Liver (tissue), 9 donors: ENCODE results near the gene ARAP3. TPM values are rescaled to one million over a fixed set of nuclear protein-coding genes. Genes with fewer than 3 reads are reported as not detected.

Experiments used
- DNase-seq: peaks from one replicate; pipeline ENCODE4 v3.0.0-alpha.2; 2017; ENCODE audit warnings: low spot score
- H3K27ac ChIP-seq, 2 donors: one replicate each; pipeline ENCODE4 v1.7.0; 2013; ENCODE audit warnings: inconsistent platforms in 2 of 2, low read length in 2 of 2, control low read depth in 1 of 2, low read depth in 1 of 2, mild to moderate bottlenecking in 1 of 2
- H3K27me3 ChIP-seq, 4 donors: one replicate each; pipeline versions ENCODE4 v1.6.1 to v1.7.0; 2013; ENCODE audit warnings: low read length in 3 of 4, inconsistent platforms in 1 of 4, mild to moderate bottlenecking in 1 of 4, moderate library complexity in 1 of 4; ENCODE audit not compliant: control insufficient read depth in 4 of 4, insufficient read depth in 4 of 4
- H3K36me3 ChIP-seq, 4 donors: one replicate each; pipeline versions ENCODE4 v1.6.1 to v1.7.0; 2013; ENCODE audit warnings: low read length in 3 of 4, mild to moderate bottlenecking in 3 of 4, low read depth in 1 of 4, moderate library complexity in 1 of 4; ENCODE audit not compliant: control insufficient read depth in 4 of 4, insufficient read depth in 3 of 4
- H3K4me1 ChIP-seq, 4 donors: one replicate each; pipeline versions ENCODE4 v1.6.1 to v1.7.0; 2013; ENCODE audit warnings: low read length in 3 of 4, mild to moderate bottlenecking in 3 of 4, moderate library complexity in 1 of 4; ENCODE audit not compliant: control insufficient read depth in 4 of 4, insufficient read depth in 4 of 4
- H3K4me3 ChIP-seq, 3 donors: one replicate each; pipeline versions ENCODE4 v1.6.1 to v1.7.0; 2013; ENCODE audit warnings: low read length in 3 of 3, control low read depth in 1 of 3, low read depth in 1 of 3, mild to moderate bottlenecking in 1 of 3
- H3K9ac ChIP-seq, 2 donors: one replicate each; pipeline ENCODE4 v1.7.0; 2013; ENCODE audit warnings: low read length in 2 of 2, mild to moderate bottlenecking in 2 of 2, moderate library complexity in 2 of 2, control low read depth in 1 of 2, low read depth in 1 of 2
- H3K9me3 ChIP-seq, 4 donors: one replicate each; pipeline versions ENCODE4 v1.6.1 to v1.7.0; 2013; ENCODE audit warnings: low read length in 3 of 4; ENCODE audit not compliant: control insufficient read depth in 4 of 4
- FOXA2 ChIP-seq: IDR thresholded peaks from 2 replicates; pipeline ENCODE4 v1.6.1; 2016; ENCODE audit warnings: antibody characterized with exemption
- JUND ChIP-seq, 2 donors: IDR thresholded peaks; 2 replicates each; pipeline ENCODE4 v1.6.1; 2016; ENCODE audit warnings: antibody characterized with exemption in 2 of 2
- RXRA ChIP-seq, 2 donors: IDR thresholded peaks; 2 replicates each; pipeline ENCODE4 v1.6.1; 2017 to 2018; ENCODE audit warnings: antibody characterized with exemption in 2 of 2, mild to moderate bottlenecking in 1 of 2
- TAF1 ChIP-seq: conservative IDR thresholded peaks from 2 replicates; pipeline ENCODE4 v1.6.1; 2016; ENCODE audit warnings: antibody characterized with exemption, mild to moderate bottlenecking
- YY1 ChIP-seq: IDR thresholded peaks from 2 replicates; pipeline ENCODE4 v1.6.1; 2016; ENCODE audit warnings: antibody characterized with exemption, mild to moderate bottlenecking
- WGBS: extraction: QIAGEN DNeasy Blood & Tissue Kit; methylation state at CpG from one replicate; pipeline ENCODE4 v1.1.7; 2013; 5-methylcytosine and 5-hydroxymethylcytosine counted together
- polyA plus RNA-seq, 2 donors: library from polyadenylated mRNA; stranded (reverse) in 1 of 2; unstranded in 1 of 2; fragments of 200-250 nt in 1 of 2; fragments of >200 nt in 1 of 2; fragmentation: Nextera tagmentation in 1 of 2; extraction: Ambion mirVana in 1 of 2; gene quantifications; one replicate each; pipeline versions ENCODE4 v1.2.1 to v1.2.3, GENCODE V29; 2013 to 2015
- total RNA-seq, 2 donors: library from RNA; depleted of rRNA; stranded (reverse); fragments of >200 nt; gene quantifications; one replicate each; pipeline ENCODE4 v1.2.3, GENCODE V29; 2014
- TF ChIP-seq, protein P1 (sequence below): IDR thresholded peaks from 2 replicates; pipeline ENCODE4 v1.6.1; 2016; ENCODE audit warnings: antibody characterized with exemption
- TF ChIP-seq, protein P2 (sequence below): IDR thresholded peaks from 2 replicates; pipeline ENCODE4 v1.6.1; 2016; ENCODE audit warnings: antibody characterized with exemption
- TF ChIP-seq, protein P3 (sequence below): fragments of 150-350 bp; IDR thresholded peaks from 2 replicates; pipeline ENCODE4 v1.5.1; 2017; ENCODE audit warnings: improper control_type of control experiment, low read depth, low read length; ENCODE audit not compliant: missing input control
- TF ChIP-seq, protein P4 (sequence below): IDR thresholded peaks from 2 replicates; pipeline ENCODE4 v1.6.1; 2016; ENCODE audit warnings: antibody characterized with exemption
- TF ChIP-seq, protein P5 (sequence below): IDR thresholded peaks from 2 replicates; pipeline ENCODE4 v1.6.1; 2016; ENCODE audit warnings: antibody characterized with exemption, mild to moderate bottlenecking
- donor health status: healthy.
- donor health status: healthy.
- donor health status: healthy.
- donor health status: healthy.
- donor health status: healthy.

The ARAP3 gene
- total and polyA plus RNA-seq, 4 donors = 1.6 to 4.7 (median 2.1) TPM

DNA sequence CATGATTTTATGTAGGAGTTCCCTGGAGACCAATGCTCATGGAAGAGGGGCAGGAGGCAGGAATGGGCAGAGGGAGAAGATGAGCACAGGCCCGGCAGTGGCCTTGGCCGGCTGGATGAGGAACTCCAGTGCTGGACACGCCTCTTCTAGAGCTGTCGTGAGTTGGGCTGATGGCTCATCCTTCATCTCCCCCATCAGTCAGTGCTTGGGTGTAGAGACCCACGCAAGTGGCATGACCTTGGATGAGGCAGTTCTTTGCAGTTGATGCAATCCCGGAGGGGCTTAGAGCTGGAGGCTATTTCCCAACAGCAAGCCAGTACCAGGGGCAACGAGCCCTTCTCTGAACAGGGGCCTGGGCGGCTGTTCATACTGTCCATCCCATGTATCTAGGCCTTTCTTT lies 25.5 kb upstream of the ARAP3 start:
- Histone ChIP-seq H3K9me3 (no peaks in the 10 kb centered on the region), H3K4me3 (no peak overlapping the region), H3K9ac (no peak overlapping the region), H3K36me3 (no peaks in the 10 kb centered on the region), H3K27ac (no peak overlapping the region), H3K27me3 (no peaks in the 10 kb centered on the region), H3K4me1 (peaks cover 0 to 6% (median 3%) of the 10 kb centered on the region in 4 donors)
- DNase-seq = no peak
- 84% methylated on average over 8 of the region's 8 CpGs for WGBS
- TF ChIP-seq, protein P1, sequence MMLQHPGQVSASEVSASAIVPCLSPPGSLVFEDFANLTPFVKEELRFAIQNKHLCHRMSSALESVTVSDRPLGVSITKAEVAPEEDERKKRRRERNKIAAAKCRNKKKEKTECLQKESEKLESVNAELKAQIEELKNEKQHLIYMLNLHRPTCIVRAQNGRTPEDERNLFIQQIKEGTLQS = no peak
- TF ChIP-seq, protein P2, sequence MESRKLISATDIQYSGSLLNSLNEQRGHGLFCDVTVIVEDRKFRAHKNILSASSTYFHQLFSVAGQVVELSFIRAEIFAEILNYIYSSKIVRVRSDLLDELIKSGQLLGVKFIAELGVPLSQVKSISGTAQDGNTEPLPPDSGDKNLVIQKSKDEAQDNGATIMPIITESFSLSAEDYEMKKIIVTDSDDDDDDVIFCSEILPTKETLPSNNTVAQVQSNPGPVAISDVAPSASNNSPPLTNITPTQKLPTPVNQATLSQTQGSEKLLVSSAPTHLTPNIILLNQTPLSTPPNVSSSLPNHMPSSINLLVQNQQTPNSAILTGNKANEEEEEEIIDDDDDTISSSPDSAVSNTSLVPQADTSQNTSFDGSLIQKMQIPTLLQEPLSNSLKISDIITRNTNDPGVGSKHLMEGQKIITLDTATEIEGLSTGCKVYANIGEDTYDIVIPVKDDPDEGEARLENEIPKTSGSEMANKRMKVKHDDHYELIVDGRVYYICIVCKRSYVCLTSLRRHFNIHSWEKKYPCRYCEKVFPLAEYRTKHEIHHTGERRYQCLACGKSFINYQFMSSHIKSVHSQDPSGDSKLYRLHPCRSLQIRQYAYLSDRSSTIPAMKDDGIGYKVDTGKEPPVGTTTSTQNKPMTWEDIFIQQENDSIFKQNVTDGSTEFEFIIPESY = no peak
- no peak for TF ChIP-seq FOXA2

DNA sequence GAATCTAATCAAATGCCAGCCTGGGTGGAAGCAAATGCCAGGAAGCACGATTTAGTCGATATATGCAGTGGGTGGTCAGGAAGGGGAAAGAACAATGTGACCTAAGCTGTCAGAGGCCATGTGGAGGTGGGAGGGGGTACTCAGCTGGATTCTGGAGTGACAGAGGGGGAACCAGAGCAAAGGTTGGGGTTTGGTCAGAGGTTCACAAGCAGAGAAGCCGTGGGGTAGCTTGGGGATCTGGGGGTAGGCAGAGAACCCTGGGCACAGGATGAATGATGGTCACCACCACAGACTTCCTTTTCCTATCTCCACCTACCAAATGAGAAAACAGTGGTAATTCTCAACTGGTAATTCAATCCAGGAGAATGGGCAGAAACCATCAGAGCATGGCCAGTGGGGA lies 24.1 kb upstream of the ARAP3 start:
- no peak for TF ChIP-seq RXRA (IDR thresholded peaks at IDR 0.05)
- TF ChIP-seq, protein P3, sequence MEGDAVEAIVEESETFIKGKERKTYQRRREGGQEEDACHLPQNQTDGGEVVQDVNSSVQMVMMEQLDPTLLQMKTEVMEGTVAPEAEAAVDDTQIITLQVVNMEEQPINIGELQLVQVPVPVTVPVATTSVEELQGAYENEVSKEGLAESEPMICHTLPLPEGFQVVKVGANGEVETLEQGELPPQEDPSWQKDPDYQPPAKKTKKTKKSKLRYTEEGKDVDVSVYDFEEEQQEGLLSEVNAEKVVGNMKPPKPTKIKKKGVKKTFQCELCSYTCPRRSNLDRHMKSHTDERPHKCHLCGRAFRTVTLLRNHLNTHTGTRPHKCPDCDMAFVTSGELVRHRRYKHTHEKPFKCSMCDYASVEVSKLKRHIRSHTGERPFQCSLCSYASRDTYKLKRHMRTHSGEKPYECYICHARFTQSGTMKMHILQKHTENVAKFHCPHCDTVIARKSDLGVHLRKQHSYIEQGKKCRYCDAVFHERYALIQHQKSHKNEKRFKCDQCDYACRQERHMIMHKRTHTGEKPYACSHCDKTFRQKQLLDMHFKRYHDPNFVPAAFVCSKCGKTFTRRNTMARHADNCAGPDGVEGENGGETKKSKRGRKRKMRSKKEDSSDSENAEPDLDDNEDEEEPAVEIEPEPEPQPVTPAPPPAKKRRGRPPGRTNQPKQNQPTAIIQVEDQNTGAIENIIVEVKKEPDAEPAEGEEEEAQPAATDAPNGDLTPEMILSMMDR = no peak
- no peak for TF ChIP-seq JUND (IDR thresholded peaks at IDR 0.05)
- TF ChIP-seq, protein P4, sequence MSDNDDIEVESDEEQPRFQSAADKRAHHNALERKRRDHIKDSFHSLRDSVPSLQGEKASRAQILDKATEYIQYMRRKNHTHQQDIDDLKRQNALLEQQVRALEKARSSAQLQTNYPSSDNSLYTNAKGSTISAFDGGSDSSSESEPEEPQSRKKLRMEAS = no peak
- no peak for TF ChIP-seq TAF1
- TF ChIP-seq, protein P2 = no peak
- no peak for TF ChIP-seq YY1
- TF ChIP-seq, protein P5, sequence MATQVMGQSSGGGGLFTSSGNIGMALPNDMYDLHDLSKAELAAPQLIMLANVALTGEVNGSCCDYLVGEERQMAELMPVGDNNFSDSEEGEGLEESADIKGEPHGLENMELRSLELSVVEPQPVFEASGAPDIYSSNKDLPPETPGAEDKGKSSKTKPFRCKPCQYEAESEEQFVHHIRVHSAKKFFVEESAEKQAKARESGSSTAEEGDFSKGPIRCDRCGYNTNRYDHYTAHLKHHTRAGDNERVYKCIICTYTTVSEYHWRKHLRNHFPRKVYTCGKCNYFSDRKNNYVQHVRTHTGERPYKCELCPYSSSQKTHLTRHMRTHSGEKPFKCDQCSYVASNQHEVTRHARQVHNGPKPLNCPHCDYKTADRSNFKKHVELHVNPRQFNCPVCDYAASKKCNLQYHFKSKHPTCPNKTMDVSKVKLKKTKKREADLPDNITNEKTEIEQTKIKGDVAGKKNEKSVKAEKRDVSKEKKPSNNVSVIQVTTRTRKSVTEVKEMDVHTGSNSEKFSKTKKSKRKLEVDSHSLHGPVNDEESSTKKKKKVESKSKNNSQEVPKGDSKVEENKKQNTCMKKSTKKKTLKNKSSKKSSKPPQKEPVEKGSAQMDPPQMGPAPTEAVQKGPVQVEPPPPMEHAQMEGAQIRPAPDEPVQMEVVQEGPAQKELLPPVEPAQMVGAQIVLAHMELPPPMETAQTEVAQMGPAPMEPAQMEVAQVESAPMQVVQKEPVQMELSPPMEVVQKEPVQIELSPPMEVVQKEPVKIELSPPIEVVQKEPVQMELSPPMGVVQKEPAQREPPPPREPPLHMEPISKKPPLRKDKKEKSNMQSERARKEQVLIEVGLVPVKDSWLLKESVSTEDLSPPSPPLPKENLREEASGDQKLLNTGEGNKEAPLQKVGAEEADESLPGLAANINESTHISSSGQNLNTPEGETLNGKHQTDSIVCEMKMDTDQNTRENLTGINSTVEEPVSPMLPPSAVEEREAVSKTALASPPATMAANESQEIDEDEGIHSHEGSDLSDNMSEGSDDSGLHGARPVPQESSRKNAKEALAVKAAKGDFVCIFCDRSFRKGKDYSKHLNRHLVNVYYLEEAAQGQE = no peak
- Histone ChIP-seq H3K36me3 (no peaks in the 10 kb centered on the region), H3K9ac (no peak overlapping the region), H3K4me1 (peaks cover 0 to 13% (median 6%) of the 10 kb centered on the region in 4 donors), H3K9me3 (no peaks in the 10 kb centered on the region), H3K27ac (no peak overlapping the region), H3K4me3 (no peak overlapping the region), H3K27me3 (no peaks in the 10 kb centered on the region)
- DNase-seq = no peak
- WGBS = 80% methylated on average over 3 of the region's 3 CpGs
